ENCODE results near the gene OR51B6. TPM values are rescaled to one million over a fixed set of nuclear protein-coding genes. Genes with fewer than 3 reads are reported as not detected.

Gene OR51B6
- total RNA-seq, 1 donor from 2014 or later = not detected

- Mint-ChIP-seq H3K27ac (no peak overlapping the region), H3K9me3 (ENCODE audit: low read depth) (no peaks in the 10 kb centered on the region), H3K36me3 (ENCODE audit: insufficient read depth) (no peaks in the 10 kb centered on the region), H3K4me3 (ENCODE audit: low read depth) (no peak overlapping the region), H3K27me3 (peaks cover 6% of the 10 kb centered on the region), H3K4me1 (ENCODE audit: low read depth) (no peaks in the 10 kb centered on the region)
- no peak for DNase-seq (ENCODE audit: low spot score, unreplicated experiment)
- TF ChIP-seq CTCF (IDR thresholded peaks at IDR 0.05; ENCODE audit: unreplicated experiment) = no peak
Observed at GRCh38 chr11:5390210-5390609, 38.9 kb downstream of the OR51B6 start.

GRCh38 chr11:5394091-5394490, 42.8 kb downstream of the OR51B6 start:
- Mint-ChIP-seq H3K9me3 (ENCODE audit: low read depth) (no peaks in the 10 kb centered on the region), H3K4me3 (ENCODE audit: low read depth) (no peak overlapping the region), H3K27me3 (peaks cover 6% of the 10 kb centered on the region), H3K36me3 (ENCODE audit: insufficient read depth) (no peaks in the 10 kb centered on the region), H3K4me1 (ENCODE audit: low read depth) (no peaks in the 10 kb centered on the region), H3K27ac (no peak overlapping the region)
- no peak for DNase-seq (ENCODE audit: low spot score, unreplicated experiment)
- no peak for TF ChIP-seq CTCF (IDR thresholded peaks at IDR 0.05; ENCODE audit: unreplicated experiment)

GRCh38 chr11:5398936-5399335, 47.6 kb downstream of the OR51B6 start:
- Mint-ChIP-seq H3K27me3 (no peaks in the 10 kb centered on the region), H3K36me3 (ENCODE audit: insufficient read depth) (no peaks in the 10 kb centered on the region), H3K9me3 (ENCODE audit: low read depth) (no peaks in the 10 kb centered on the region), H3K4me1 (ENCODE audit: low read depth) (no peaks in the 10 kb centered on the region), H3K4me3 (ENCODE audit: low read depth) (no peak overlapping the region), H3K27ac (no peak overlapping the region)
- no peak for DNase-seq (ENCODE audit: low spot score, unreplicated experiment)
- no peak for TF ChIP-seq CTCF (IDR thresholded peaks at IDR 0.05; ENCODE audit: unreplicated experiment)

Other genes starting within 250 kb of the OR51B6 start
- not detected in 2 replicates for gene OR52A5, start 213.2 kb upstream of the OR51B6 start, total RNA-seq
- not detected in 2 replicates for gene OR52A1, start 196.8 kb upstream of the OR51B6 start, total RNA-seq
- not detected in 2 replicates for gene OR51V1, start 150.8 kb upstream of the OR51B6 start, total RNA-seq
- not detected in 2 replicates for gene HBB, start 124.4 kb upstream of the OR51B6 start, total RNA-seq
- not detected in 2 replicates for gene HBD, start 117.0 kb upstream of the OR51B6 start, total RNA-seq
- gene HBG1, start 101.7 kb upstream of the OR51B6 start, total RNA-seq = not detected in 2 replicates
- gene HBG2, start 96.7 kb upstream of the OR51B6 start, total RNA-seq = not detected in 2 replicates
- not detected in 2 replicates for gene HBE1, start 81.6 kb upstream of the OR51B6 start, total RNA-seq
- not detected in 2 replicates for gene OR51B4, start 49.6 kb upstream of the OR51B6 start, total RNA-seq
- gene OR51B2, start 27.2 kb upstream of the OR51B6 start, total RNA-seq = not detected in 2 replicates
- gene OR51B5, start 8.0 kb upstream of the OR51B6 start, total RNA-seq = 0.34 and 0.44 TPM in 2 replicates
- gene OR51M1, start 32.3 kb downstream of the OR51B6 start, total RNA-seq = not detected in 2 replicates
- gene OR51Q1, start 70.6 kb downstream of the OR51B6 start, total RNA-seq = not detected in 2 replicates
- not detected in 2 replicates for gene OR51I1, start 90.0 kb downstream of the OR51B6 start, total RNA-seq
- not detected in 2 replicates for gene OR51I2, start 97.8 kb downstream of the OR51B6 start, total RNA-seq
- not detected in 2 replicates for gene OR52D1, start 137.2 kb downstream of the OR51B6 start, total RNA-seq
- not detected in 2 replicates for gene UBQLN3, start 158.4 kb downstream of the OR51B6 start, total RNA-seq
- 0.53 and 0.79 TPM in 2 replicates for gene UBQLNL, start 165.2 kb downstream of the OR51B6 start, total RNA-seq
- 0.26 TPM in 1 of 2 replicates, not detected in the other for gene OR52H1, start 197.0 kb downstream of the OR51B6 start, total RNA-seq
- not detected in 2 replicates for gene OR52B6, start 229.4 kb downstream of the OR51B6 start, total RNA-seq
- 5.4 and 5.8 TPM in 2 replicates for gene TRIM6, start 245.1 kb downstream of the OR51B6 start, total RNA-seq

All from progenitor cell of endocrine pancreas (in vitro differentiated cells).